ENCODE measurements around the gene FNDC1. TPM values are rescaled to one million over a fixed set of nuclear protein-coding genes. Genes with fewer than 3 reads are reported as not detected.

FNDC1 gene
- total RNA-seq, 1 experiment from 2014 or later = 0.23 TPM

- DNase-seq (ENCODE audit: low read depth, low spot score) = no peak
- Histone ChIP-seq H3K36me3 (ENCODE audit: control insufficient read depth, insufficient read depth, low read length) (no peaks in the 10 kb centered on the region), H3K27ac (ENCODE audit: low read length) (no peak overlapping the region), H3K4me1 (ENCODE audit: control insufficient read depth, insufficient read depth, low read length) (no peaks in the 10 kb centered on the region), H3K9me3 (ENCODE audit: control insufficient read depth, insufficient read depth, low read depth, low read length) (no peaks in the 10 kb centered on the region), H3K27me3 (ENCODE audit: control insufficient read depth, insufficient read depth, low read length) (no peaks in the 10 kb centered on the region), H3K4me3 (ENCODE audit: low read depth in 2 of 2, low read length in 2 of 2) (no peak overlapping the region)
- POLR2A ChIA-PET = no interaction called here
- CTCF ChIA-PET = no interaction called here
- no peak for TF ChIP-seq POLR2AphosphoS5 (IDR thresholded peaks at IDR 0.05; ENCODE audit: low read depth, low read length)
- no peak for TF ChIP-seq TCF7L2 (IDR thresholded peaks at IDR 0.05; ENCODE audit: low read depth, low read length)
- TF ChIP-seq REST (IDR thresholded peaks at IDR 0.05; ENCODE audit: insufficient read depth in 1 of 2, low read depth in 2 of 2, low read length in 1 of 2) = no peak
- TF ChIP-seq SIN3A (IDR thresholded peaks at IDR 0.05; ENCODE audit: borderline replicate concordance, insufficient read depth, low read depth, low read length) = no peak
- TF ChIP-seq CTCF (IDR thresholded peaks at IDR 0.05) = no peak
- BruUV-seq (replicated peaks) = no TSS peak
- ATAC-seq = no peak
- in situ Hi-C loops (cut with HindIII; ENCODE audit: low pct_unique_long_range_greater_than_20kb, low sequenced_read_pairs) = no loop called here
- intact Hi-C loops (cut with micrococcal nuclease; ENCODE audit: unreplicated experiment) = no loop called here
These were observed 13.5 kb upstream of the FNDC1 start for GRCh38 chr6:159155679-159156078.

- Histone ChIP-seq H3K27me3 (ENCODE audit: control insufficient read depth, insufficient read depth, low read length) (no peaks in the 10 kb centered on the region), H3K4me3 (ENCODE audit: low read depth in 2 of 2, low read length in 2 of 2) (no peak overlapping the region), H3K9me3 (ENCODE audit: control insufficient read depth, insufficient read depth, low read depth, low read length) (no peaks in the 10 kb centered on the region), H3K36me3 (ENCODE audit: control insufficient read depth, insufficient read depth, low read length) (no peaks in the 10 kb centered on the region), H3K4me1 (ENCODE audit: control insufficient read depth, insufficient read depth, low read length) (no peaks in the 10 kb centered on the region), H3K27ac (ENCODE audit: low read length) (no peak overlapping the region)
- POLR2A ChIA-PET = no interaction called here
- CTCF ChIA-PET = no interaction called here
- BruUV-seq (replicated peaks) = no TSS peak
- DNase-seq (ENCODE audit: low read depth, low spot score) (no peak), ATAC-seq (no peak)
- in situ Hi-C loops (cut with HindIII; ENCODE audit: low pct_unique_long_range_greater_than_20kb, low sequenced_read_pairs) = no loop called here
- no peak for TF ChIP-seq REST (IDR thresholded peaks at IDR 0.05; ENCODE audit: insufficient read depth in 1 of 2, low read depth in 2 of 2, low read length in 1 of 2)
- TF ChIP-seq TCF7L2 (IDR thresholded peaks at IDR 0.05; ENCODE audit: low read depth, low read length) = no peak
- TF ChIP-seq POLR2AphosphoS5 (IDR thresholded peaks at IDR 0.05; ENCODE audit: low read depth, low read length) = no peak
- no peak for TF ChIP-seq CTCF (IDR thresholded peaks at IDR 0.05)
- no peak for TF ChIP-seq SIN3A (IDR thresholded peaks at IDR 0.05; ENCODE audit: borderline replicate concordance, insufficient read depth, low read depth, low read length)
- intact Hi-C loops (cut with micrococcal nuclease; ENCODE audit: unreplicated experiment) = no loop called here
These were observed 13.1 kb upstream of the FNDC1 start for GRCh38 chr6:159156089-159156488.
